ENCODE results near the gene HOXA10.

Gene HOXA10

GRCh38 chr7:27143023-27143949 lies 30.8 kb downstream of the HOXA10 start, which contains the start of gene HOXA5:
HOXA5 (minus strand) TSS chr7:27143681; CDS start chr7:27143607, 74 bp downstream.
- H3K9ac ChIP-seq (ENCODE audit: low read depth, low read length): peak within 1 kb of the TSS; percentile 57; the same call in 1 of the 2 replicates
- H3K36me3 ChIP-seq (ENCODE audit: insufficient read depth, low read length): no peaks in the 10 kb centered on the region
- H3K9me3 ChIP-seq (ENCODE audit: control insufficient read depth, insufficient read depth, low read length): no peaks in the 10 kb centered on the region
- 0 out of 2 replicates have a peak, but pooled peaks cover 4% of the 10 kb centered on the region for H3K4me1 ChIP-seq (ENCODE audit: insufficient read depth, low read length)

GRCh38 chr7:27142580-27143022 lies 31.5 kb downstream of the HOXA10 start:
- Histone ChIP-seq H3K4me1 (ENCODE audit: insufficient read depth, low read length) (0 out of 2 replicates have a peak, but pooled peaks cover 4% of the 10 kb centered on the region), H3K9me3 (ENCODE audit: control insufficient read depth, insufficient read depth, low read length) (no peaks in the 10 kb centered on the region), H3K9ac (ENCODE audit: low read depth, low read length) (peak overlapping the region; percentile 57; the same call in 1 of the 2 replicates), H3K36me3 (ENCODE audit: insufficient read depth, low read length) (no peaks in the 10 kb centered on the region)

- peak overlapping the region; percentile 57; the same call in 1 of the 2 replicates for H3K9ac ChIP-seq (ENCODE audit: low read depth, low read length)
- no peaks in the 10 kb centered on the region for H3K9me3 ChIP-seq (ENCODE audit: control insufficient read depth, insufficient read depth, low read length)
- 0 out of 2 replicates have a peak, but pooled peaks cover 4% of the 10 kb centered on the region for H3K4me1 ChIP-seq (ENCODE audit: insufficient read depth, low read length)
- H3K36me3 ChIP-seq (ENCODE audit: insufficient read depth, low read length): no peaks in the 10 kb centered on the region
Measured at GRCh38 chr7:27141923-27142579, 32.1 kb downstream of the HOXA10 start.

- H3K4me1 ChIP-seq (ENCODE audit: insufficient read depth, low read length): 0 out of 2 replicates have a peak, but pooled peaks cover 4% of the 10 kb centered on the region
- H3K9ac ChIP-seq (ENCODE audit: low read depth, low read length): no peak overlapping the region
- no peaks in the 10 kb centered on the region for H3K36me3 ChIP-seq (ENCODE audit: insufficient read depth, low read length)
- no peaks in the 10 kb centered on the region for H3K9me3 ChIP-seq (ENCODE audit: control insufficient read depth, insufficient read depth, low read length)
Measured at GRCh38 chr7:27141137-27141922, 32.8 kb downstream of the HOXA10 start.

- Histone ChIP-seq H3K36me3 (ENCODE audit: insufficient read depth, low read length) (no peaks in the 10 kb centered on the region), H3K9me3 (ENCODE audit: control insufficient read depth, insufficient read depth, low read length) (no peaks in the 10 kb centered on the region), H3K9ac (ENCODE audit: low read depth, low read length) (no peak overlapping the region), H3K4me1 (ENCODE audit: insufficient read depth, low read length) (peaks cover 4% of the 10 kb centered on the region; the same call in 1 of the 2 replicates)
Measured at GRCh38 chr7:27140126-27140857, 33.8 kb downstream of the HOXA10 start.

- Histone ChIP-seq H3K9me3 (ENCODE audit: control insufficient read depth, insufficient read depth, low read length) (no peaks in the 10 kb centered on the region), H3K36me3 (ENCODE audit: insufficient read depth, low read length) (no peaks in the 10 kb centered on the region), H3K4me1 (ENCODE audit: insufficient read depth, low read length) (peaks cover 4% of the 10 kb centered on the region; the same call in 1 of the 2 replicates), H3K9ac (ENCODE audit: low read depth, low read length) (peak overlapping the region; percentile 26; the same call in 1 of the 2 replicates)
Measured at GRCh38 chr7:27139334-27140125, 34.6 kb downstream of the HOXA10 start.

GRCh38 chr7:27138985-27139333 lies 35.2 kb downstream of the HOXA10 start:
- Histone ChIP-seq H3K36me3 (ENCODE audit: insufficient read depth, low read length) (no peaks in the 10 kb centered on the region), H3K9ac (ENCODE audit: low read depth, low read length) (no peak overlapping the region)

GRCh38 chr7:27138472-27138871 lies 35.6 kb downstream of the HOXA10 start:
- Histone ChIP-seq H3K4me1 (ENCODE audit: insufficient read depth, low read length) (peaks cover 4% of the 10 kb centered on the region; the same call in 1 of the 2 replicates), H3K9ac (ENCODE audit: low read depth, low read length) (no peak overlapping the region), H3K9me3 (ENCODE audit: control insufficient read depth, insufficient read depth, low read length) (no peaks in the 10 kb centered on the region), H3K36me3 (ENCODE audit: insufficient read depth, low read length) (no peaks in the 10 kb centered on the region)

More at GRCh38 chr7:27138985-27139333, 35.2 kb downstream of the HOXA10 start:
- Histone ChIP-seq H3K4me1 (ENCODE audit: insufficient read depth, low read length) (peaks cover 4% of the 10 kb centered on the region; the same call in 1 of the 2 replicates), H3K9me3 (ENCODE audit: control insufficient read depth, insufficient read depth, low read length) (no peaks in the 10 kb centered on the region)

GRCh38 chr7:27137640-27138315 lies 36.3 kb downstream of the HOXA10 start:
- Histone ChIP-seq H3K9ac (ENCODE audit: low read depth, low read length) (no peak overlapping the region), H3K9me3 (ENCODE audit: control insufficient read depth, insufficient read depth, low read length) (no peaks in the 10 kb centered on the region), H3K36me3 (ENCODE audit: insufficient read depth, low read length) (no peaks in the 10 kb centered on the region), H3K4me1 (ENCODE audit: insufficient read depth, low read length) (peaks cover 4% of the 10 kb centered on the region; the same call in 1 of the 2 replicates)

GRCh38 chr7:27134392-27134791 lies 39.7 kb downstream of the HOXA10 start:
- no peak overlapping the region for H3K9ac ChIP-seq (ENCODE audit: low read depth, low read length)
- H3K36me3 ChIP-seq (ENCODE audit: insufficient read depth, low read length): no peaks in the 10 kb centered on the region
- H3K9me3 ChIP-seq (ENCODE audit: control insufficient read depth, insufficient read depth, low read length): no peaks in the 10 kb centered on the region
- no peaks in the 10 kb centered on the region; the same call in 1 of the 2 replicates for H3K4me1 ChIP-seq (ENCODE audit: insufficient read depth, low read length)

GRCh38 chr7:27133409-27134231 lies 40.5 kb downstream of the HOXA10 start:
- no peaks in the 10 kb centered on the region for H3K9me3 ChIP-seq (ENCODE audit: control insufficient read depth, insufficient read depth, low read length)
- no peaks in the 10 kb centered on the region; the same call in 1 of the 2 replicates for H3K4me1 ChIP-seq (ENCODE audit: insufficient read depth, low read length)
- no peaks in the 10 kb centered on the region for H3K36me3 ChIP-seq (ENCODE audit: insufficient read depth, low read length)
- no peak overlapping the region for H3K9ac ChIP-seq (ENCODE audit: low read depth, low read length)

- H3K9ac ChIP-seq (ENCODE audit: low read depth, low read length): no peak overlapping the region
- H3K4me1 ChIP-seq (ENCODE audit: insufficient read depth, low read length): no peaks in the 10 kb centered on the region; the same call in 1 of the 2 replicates
- H3K9me3 ChIP-seq (ENCODE audit: control insufficient read depth, insufficient read depth, low read length): no peaks in the 10 kb centered on the region
- H3K36me3 ChIP-seq (ENCODE audit: insufficient read depth, low read length): no peaks in the 10 kb centered on the region
Measured at GRCh38 chr7:27132978-27133377, 41.1 kb downstream of the HOXA10 start.

Measured in ES-I3 (cell line).